GM19372 (cell line): ENCODE data around the gene ACSBG1.

Experiments
- ATAC-seq: cut with Tn5 transposase; IDR thresholded peaks from one replicate; pipeline ENCODE4 v1.9.1; 2021; ENCODE audit warnings: mild to moderate bottlenecking, low read depth, moderate library complexity; ENCODE audit not compliant: unreplicated experiment

Gene ACSBG1

DNA sequence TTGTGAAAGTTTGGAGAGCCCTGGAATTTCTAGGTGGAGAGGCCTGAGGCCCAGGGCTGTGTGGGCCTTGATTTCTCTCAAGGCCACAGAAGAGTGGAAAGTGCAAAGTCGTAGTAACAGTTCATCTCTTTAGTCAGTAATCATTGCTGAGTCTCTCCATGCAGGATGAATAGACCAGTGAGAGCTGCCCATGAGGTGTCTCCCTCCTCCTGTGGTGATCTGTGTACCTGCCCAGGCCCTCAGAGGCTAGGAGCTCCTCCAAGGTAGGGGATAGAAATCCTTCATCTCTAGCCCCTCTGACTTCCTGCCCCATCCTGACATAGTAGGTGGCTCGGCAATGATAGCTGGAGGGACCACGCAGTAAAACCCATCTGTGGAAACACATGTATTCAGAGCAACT is 92.0 kb downstream of the ACSBG1 start:
- ATAC-seq: no peak

DNA sequence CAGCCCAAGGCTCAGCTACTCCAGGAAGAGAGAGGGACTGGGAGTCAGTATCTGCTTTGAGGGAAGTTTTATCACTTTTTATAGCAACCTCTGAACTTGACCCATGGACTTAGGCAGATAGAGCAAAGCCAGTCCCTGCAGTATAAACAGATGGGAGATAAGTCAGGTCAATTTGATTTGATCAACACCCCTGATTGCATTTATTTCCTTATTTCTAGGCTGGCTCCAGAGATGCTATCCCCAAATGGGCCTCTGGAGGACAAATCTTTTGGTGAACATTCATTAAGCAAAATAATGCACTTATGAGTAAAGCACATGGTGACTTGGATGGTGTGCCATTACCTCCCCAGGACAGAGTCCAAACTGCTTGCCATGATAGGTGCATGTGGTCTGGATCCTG is 94.1 kb downstream of the ACSBG1 start:
- ATAC-seq: no peak

DNA sequence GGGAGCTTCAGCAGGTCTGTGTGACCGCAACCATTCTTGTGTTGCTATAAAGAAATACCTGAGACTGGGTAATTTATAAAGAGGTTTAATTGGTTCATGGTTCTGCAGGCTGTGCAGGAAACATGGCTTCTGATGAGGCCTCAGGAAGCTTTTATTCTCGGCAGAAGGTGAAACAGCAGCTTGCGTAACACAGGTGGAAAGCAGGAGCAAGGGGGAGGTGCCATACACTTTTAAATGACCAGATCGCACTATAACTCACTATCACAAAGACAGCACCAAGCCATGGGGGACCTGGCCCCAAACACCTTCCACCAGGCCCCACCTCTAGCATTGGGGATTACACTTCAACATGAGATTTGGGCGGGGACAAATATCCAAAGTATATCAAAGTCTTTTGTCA is 94.8 kb downstream of the ACSBG1 start:
- ATAC-seq: no peak

DNA sequence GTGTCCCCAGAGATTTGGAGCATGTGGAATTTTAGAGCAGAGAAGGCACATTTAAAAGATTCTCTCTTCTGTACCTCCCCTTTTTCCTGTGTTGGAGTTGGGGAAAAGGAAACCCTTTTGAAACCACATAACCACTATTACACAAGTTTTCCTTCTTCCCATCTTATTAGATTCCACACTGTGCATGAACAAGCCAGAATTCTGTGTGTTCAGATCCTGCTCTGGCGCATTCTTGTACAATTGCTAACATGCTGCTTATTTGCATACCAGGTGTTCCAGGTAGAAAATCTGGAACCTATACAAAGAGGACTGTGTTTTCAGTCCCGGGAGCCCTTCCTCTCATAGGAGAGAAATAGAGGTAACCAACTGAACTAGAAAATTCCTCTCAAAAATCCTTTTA is 100.6 kb downstream of the ACSBG1 start:
- no peak for ATAC-seq

DNA sequence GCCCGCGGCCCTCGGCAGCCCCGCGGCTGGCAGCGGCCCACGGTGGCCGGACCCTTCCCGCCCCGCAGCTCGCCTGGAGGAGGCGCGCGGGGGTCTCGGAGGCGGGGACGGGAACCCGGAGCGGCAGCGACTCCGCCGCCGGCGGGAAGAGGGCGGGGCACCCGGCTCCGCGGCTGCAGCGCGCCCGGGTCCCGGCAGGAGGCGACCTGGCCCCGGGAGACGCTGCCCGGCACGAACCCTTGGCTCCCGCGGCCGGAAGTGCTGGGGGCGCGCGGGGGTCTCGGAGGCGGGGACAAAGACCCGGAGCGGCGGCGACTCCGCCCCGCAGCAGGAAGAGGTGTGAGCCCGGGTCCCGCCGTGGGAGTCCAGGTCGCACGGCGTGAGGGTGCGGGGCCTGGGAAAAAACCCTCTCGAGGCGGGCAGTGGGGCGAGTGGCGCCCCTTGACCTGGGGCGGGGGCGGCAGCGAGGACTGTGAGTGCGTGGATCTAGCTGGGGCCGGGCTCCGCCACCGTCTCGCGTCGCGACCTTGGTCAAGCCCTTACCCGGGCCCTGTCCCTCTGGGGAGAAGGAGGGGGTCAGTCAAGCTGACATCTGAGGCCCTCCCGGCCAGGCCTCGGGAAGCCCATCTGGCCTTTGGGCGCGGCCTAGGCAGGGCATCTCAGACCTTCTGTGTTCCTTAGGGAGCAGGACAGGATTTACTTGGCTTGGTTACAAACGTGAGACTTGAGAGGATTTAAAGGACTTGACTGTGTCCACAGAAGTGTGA is 102.9 kb downstream of the ACSBG1 start, which contains the start of gene CIB2:
Gene CIB2 (minus strand): TSS at position 151 of the 767 bp plus-strand sequence. CDS start 230 bp downstream, outside the sequence.
- ATAC-seq: peak; percentile 80

DNA sequence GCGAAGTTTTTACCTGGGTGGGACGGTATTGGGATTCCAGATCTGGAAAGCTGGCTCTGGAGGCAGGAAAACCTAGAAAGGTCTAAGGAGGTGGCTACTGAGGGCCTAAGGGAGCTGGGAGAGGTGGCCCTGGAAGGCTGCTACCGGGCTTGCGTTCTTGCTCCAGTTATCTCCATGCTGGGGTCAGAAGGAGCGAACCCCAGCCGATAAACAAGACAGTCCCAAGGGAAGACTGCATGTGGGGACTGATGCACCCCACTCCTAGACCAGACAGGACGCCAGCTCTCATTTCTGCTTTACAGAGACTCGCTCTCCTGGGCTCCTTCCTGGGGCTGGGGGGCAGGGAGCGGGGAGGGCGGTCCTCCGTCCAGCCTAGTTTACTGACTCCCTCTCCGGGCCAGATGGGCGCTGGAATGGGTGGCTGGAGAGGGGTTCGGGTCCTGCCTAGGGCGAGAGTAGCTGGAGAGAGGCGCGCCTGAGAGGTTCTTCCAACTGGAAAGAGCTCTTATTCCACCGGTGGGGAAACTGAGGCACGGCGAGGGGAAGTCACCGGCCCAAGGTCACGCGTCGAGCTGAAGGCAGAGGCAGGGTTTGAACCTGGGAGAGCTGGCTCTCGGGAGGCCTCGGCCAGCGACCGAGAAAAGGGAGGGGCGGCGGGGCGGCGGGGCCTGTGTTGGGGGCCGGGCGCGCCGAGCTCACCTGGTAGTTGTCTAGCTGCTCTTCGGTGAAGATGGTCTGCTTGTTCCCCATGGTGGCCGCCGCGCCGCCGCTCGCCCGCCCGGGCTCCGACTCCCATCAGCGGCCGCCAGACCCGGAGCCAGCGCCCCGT is 103.7 kb downstream of the ACSBG1 start:
- ATAC-seq: peak; percentile 45

DNA sequence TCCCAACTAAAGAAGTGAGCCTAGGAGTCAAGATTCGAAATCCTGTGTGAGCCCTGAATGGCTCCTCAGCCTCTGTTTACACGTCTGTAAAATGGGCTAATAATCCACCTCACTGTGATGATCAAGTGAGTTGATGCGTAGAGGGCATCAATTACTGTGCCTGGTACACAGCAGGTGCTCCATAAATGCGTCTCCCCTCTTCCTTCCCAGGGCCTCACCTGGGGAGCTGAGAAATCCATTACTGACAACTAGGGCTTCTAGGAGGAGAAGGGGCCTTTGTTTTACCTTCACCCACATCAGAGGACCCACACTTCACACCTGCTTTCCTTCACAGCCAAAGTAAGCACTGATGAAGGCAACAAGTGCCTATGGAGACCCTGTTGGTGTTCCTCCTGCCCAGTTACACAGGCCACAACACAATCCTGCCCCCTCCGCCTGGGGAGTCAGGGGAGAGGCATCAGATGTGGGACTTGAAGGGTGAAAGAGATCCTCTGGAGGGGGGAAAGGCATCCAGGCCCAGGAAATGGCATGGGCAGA is 104.5 kb downstream of the ACSBG1 start:
- no peak for ATAC-seq

DNA sequence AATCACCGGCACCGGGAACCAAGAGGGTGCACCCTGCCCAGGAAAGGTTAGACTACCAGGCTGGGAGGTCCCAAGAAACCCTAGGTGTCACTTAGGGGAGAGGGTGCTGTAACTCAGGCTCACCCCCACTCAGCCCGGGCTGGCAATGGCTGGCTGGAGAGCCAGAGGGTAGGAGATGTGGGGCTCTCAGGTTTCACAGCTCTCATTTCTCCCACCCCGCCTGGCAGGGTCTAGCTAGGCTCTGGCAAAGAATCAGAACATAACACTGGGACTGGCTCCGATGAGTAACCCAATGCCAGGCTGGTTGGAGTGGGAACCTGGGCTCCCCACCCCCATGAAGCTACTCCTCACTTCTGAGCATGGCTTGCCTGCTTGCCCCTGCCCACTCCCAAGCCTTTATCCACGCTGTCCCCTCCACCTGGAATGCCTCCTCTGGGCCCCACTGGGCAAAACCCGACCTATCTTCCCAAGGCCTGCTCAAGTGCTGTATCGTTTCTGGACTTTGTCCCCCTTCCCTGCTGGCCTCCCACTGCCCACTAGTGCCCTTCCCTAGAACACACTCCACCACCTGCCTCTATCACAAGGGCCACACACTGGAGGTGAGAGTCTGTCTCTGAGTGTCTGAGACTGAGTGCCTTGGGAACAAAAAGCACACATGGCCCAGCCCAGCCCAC is 105.2 kb downstream of the ACSBG1 start:
- ATAC-seq: no peak

DNA sequence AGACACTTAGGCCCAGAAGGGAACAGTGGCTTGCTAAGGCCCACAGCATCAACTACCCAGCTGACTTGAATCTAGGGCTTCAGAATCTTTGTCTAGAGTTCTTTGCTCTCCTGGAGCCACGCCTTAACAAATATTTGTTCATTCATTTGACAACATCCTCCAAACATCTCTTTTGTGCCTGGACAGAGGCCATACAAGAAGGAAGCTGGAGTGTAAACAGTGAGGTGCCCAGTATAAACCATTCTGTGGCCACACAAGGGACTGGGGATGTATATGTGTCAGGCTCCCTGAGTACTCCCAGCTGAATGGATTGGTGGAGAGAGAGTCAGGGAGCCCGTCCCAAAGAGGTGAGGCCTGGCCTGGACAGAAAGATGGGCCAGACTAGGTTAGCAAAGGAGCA is 106.5 kb downstream of the ACSBG1 start:
- no peak for ATAC-seq

DNA sequence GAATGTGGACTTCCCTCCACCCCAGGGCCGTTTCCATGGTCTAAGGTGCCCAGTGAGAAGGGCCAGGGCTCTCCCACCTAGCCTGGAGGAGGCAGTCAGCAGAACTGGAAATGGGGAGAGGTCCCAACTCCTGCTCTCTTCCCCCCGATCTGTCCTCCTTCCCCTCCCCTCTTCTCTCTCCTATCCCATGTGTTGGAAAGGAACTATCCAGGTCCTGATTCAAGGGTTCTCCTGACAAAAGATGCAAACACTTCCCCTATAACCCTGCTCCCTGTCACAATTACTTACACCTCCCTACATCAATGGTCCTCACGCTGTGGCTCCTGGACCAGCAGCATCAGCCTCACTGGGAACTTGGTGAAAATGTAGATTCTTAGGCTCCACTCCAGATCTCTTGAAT is 109.1 kb downstream of the ACSBG1 start:
- ATAC-seq: no peak

DNA sequence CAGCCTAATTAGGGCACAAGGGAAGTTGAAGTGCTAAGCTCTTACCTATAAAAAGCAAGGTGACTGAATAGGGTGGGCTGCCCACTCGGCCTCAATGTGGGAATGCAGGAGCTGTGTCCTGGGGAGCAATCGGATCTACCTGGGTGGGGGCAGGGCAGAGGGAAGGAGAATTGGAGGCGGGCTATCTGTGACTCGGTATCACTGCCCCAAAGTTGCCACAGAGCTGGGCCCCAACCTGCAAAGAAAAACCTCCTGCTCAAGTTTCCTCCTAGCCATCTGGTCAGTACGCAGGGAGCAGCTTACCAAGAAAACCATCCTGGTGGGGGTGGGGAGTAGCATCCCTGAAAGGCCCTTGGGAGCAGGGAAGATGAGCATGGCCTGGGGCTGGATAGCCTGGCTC is 113.8 kb downstream of the ACSBG1 start:
- ATAC-seq: no peak
